IPS-18a (cell line): ENCODE measurements around the gene ACTN2.

Experiments
- H3K27ac ChIP-seq: one replicate; pipeline ENCODE4 v1.5.1; 2013; ENCODE audit warnings: low read length
- H3K27me3 ChIP-seq: one replicate; pipeline ENCODE4 v1.6.1; 2013; ENCODE audit warnings: mild to moderate bottlenecking, low read length; ENCODE audit not compliant: control insufficient read depth, insufficient read depth
- H3K36me3 ChIP-seq: one replicate; pipeline ENCODE4 v1.6.1; 2013; ENCODE audit warnings: low read depth, low read length; ENCODE audit not compliant: control insufficient read depth
- H3K4me1 ChIP-seq: one replicate; pipeline ENCODE4 v1.6.1; 2013; ENCODE audit warnings: low read depth, low read length; ENCODE audit not compliant: control insufficient read depth
- H3K4me3 ChIP-seq: one replicate; pipeline ENCODE4 v1.5.1; 2013; ENCODE audit warnings: low read length
- H3K9ac ChIP-seq: one replicate; pipeline ENCODE4 v1.6.1; 2013; ENCODE audit warnings: mild to moderate bottlenecking, low read length, moderate library complexity
- H3K9me3 ChIP-seq: one replicate; pipeline ENCODE4 v1.6.1; 2013; ENCODE audit warnings: low read depth, low read length; ENCODE audit not compliant: control insufficient read depth

Gene ACTN2

GRCh38 chr1:236670060-236670459, 16.2 kb upstream of the ACTN2 start:
- Histone ChIP-seq H3K9me3 (no peaks in the 10 kb centered on the region), H3K27ac (no peak overlapping the region), H3K4me1 (peaks cover under 1% of the 10 kb centered on the region), H3K36me3 (no peaks in the 10 kb centered on the region), H3K9ac (no peak overlapping the region), H3K4me3 (no peak overlapping the region), H3K27me3 (no peaks in the 10 kb centered on the region)

DNA sequence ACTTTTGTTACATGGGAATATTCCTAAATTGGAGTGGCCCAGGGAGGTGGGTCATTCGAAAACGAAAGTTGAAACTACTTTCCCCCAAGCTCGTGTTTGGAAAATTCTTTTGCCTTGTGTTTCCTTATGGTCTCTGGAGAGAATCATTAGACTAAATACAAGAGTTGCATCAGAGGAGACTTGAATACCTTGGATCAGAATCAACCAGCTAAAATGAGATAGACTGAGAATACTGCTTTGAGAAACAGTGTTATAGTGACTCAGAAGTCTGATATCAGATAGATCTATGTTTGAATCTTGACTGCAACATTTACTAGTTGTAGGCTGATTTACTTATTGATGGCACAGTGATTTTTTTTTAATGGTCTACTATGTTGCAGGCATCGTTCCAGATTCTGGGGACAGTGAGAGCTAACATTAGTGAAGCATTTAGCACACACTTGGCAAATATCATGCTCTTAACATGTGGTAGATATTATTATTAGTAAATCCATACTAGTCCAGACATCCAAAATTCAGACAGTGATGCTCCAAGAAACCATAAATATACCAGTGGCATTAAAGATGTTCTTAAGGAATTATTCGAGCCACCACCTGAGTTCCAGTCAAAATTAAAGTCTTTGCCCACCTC, 12.9 kb upstream of the ACTN2 start:
- Histone ChIP-seq H3K27ac (no peak overlapping the region), H3K4me1 (peaks cover 10% of the 10 kb centered on the region), H3K36me3 (no peaks in the 10 kb centered on the region), H3K27me3 (no peaks in the 10 kb centered on the region), H3K9me3 (no peaks in the 10 kb centered on the region), H3K4me3 (no peak overlapping the region), H3K9ac (no peak overlapping the region)

DNA sequence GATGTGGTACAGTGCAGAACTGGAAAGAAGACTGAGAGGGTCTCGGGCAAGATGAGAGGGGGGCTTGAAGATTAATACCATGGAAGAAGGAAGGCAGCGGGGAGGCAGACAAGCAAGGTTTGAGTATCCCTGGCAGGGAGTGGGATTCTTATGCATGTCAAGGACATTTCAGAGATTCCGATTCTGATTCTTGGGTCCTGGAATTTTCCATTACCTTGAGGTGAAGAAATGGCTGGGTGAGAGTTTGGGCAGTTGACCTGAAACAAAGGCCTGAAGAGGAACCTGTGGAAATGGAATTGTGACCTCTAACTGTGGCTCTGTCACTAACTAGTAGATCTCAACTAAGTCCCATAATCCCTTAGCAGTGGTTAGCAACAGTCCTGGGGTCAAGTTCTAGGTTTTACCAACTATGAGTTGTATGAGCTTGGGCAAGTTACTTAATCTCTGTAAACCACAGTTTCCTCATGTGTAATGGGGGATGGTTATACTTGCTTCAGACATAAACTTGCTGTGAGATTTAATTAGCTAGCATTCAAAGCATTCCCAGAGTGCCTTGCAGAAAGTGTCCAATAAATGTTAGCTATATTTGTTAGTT, 8.6 kb upstream of the ACTN2 start:
- Histone ChIP-seq H3K9ac (no peak overlapping the region), H3K4me3 (no peak overlapping the region), H3K9me3 (no peaks in the 10 kb centered on the region), H3K27me3 (no peaks in the 10 kb centered on the region), H3K36me3 (no peaks in the 10 kb centered on the region), H3K27ac (no peak overlapping the region), H3K4me1 (peaks cover 10% of the 10 kb centered on the region)

DNA sequence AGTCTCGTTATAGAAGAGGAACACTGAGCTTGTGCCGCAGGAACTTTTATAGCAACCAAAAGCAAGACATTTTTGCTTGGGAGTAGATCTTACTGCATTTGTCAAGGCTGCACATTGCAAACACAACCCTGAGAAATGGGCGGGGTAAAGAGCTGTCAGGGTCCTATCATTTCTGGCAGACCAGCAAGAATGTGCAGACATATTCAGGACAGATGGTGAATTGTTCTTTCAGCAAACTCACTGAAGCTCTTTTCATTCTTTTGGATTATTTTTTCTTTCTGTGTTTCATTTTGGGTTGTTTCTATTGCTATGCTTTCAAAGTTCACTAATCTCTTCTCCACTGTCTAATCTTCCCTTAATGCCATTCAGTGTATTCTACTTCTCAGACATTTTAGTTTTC, 5.1 kb upstream of the ACTN2 start:
- Histone ChIP-seq H3K27me3 (peaks cover 14% of the 10 kb centered on the region), H3K9ac (no peak overlapping the region), H3K9me3 (no peaks in the 10 kb centered on the region), H3K36me3 (no peaks in the 10 kb centered on the region), H3K27ac (no peak overlapping the region), H3K4me1 (peaks cover 4% of the 10 kb centered on the region), H3K4me3 (no peak overlapping the region)

DNA sequence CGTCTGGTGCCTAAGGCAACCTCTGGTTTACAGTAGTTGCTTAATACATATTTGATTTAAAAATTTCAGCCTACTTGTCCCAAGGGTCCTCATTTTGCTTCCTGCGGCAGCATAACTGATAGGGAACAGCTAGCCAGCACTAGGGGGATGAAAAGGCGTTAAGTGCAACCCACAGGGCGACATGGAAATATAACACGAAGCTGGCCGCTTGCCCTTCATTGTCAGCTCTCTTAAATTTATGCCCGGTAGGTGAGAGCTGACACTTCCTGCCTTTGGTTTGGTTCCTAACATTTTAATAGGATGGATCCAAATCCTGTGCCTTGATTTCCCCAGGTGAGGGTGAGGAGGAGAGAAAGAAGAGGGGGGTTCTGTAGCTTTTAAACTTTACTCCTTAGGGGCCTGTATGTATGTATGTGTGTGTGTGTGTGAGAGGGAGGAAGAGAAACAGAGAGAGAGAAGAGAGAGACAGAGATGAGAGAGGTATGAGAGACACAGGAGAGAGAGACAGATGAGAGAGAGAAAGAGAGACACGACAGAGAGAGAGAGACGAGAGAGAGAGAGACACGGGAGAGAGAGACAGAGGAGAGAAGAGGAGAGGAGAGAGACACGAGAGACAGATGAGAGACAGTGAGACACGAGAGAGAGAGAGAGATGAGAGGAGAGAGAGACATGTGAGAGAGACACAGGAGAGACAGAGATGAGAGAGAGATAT, 938 bp upstream of the ACTN2 start:
- Histone ChIP-seq H3K36me3 (no peaks in the 10 kb centered on the region), H3K9ac (no peak overlapping the region), H3K4me3 (no peak overlapping the region), H3K27ac (no peak overlapping the region), H3K27me3 (peaks cover 38% of the 10 kb centered on the region), H3K4me1 (no peaks in the 10 kb centered on the region), H3K9me3 (no peaks in the 10 kb centered on the region)

DNA sequence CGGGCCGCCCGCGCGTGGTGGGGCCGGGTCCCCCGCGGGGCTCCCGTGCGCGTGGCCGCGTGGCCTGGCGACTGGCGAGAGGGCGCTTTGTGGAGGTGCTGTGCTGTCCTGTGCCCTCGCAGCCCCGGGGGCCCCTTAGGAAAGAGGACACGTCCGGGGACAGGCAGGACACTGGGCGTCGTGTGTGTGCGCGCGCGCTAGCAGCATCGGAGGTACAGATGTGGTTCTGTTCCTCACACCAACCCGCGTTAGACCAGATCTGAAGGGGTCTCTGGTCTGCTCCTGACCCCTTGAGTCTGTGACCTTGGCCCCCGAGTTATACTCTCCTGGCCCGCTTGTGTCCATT, 489 bp downstream of the ACTN2 start:
- H3K9ac ChIP-seq = no peak overlapping the region
- peak overlapping the region; percentile 56 for H3K4me3 ChIP-seq
- no peak overlapping the region for H3K27ac ChIP-seq
- H3K27me3 ChIP-seq = peaks cover 38% of the 10 kb centered on the region
- no peaks in the 10 kb centered on the region for H3K4me1 ChIP-seq
- H3K9me3 ChIP-seq = no peaks in the 10 kb centered on the region
- H3K36me3 ChIP-seq = no peaks in the 10 kb centered on the region

DNA sequence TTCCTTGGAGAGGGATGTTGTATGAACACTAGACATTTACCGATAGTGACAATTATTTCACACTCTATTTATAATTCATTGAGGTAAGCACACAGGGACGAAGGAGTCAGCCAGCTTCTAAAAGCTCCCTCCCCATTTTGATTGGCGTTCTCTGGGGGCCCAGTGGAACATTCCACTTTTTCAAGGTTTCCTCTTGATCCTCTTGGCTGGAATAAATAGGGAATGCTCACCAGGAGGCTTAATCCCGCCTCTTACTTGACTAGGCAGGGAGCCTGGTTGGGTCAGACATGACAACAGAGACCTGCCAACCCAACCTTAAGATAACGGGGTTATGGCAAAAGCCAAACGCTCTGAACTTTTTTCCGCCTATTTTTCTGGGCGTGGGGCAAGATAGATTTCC, 974 bp downstream of the ACTN2 start:
- H3K36me3 ChIP-seq = no peaks in the 10 kb centered on the region
- H3K4me3 ChIP-seq = peak overlapping the region; percentile 56
- H3K27me3 ChIP-seq = peaks cover 38% of the 10 kb centered on the region
- H3K4me1 ChIP-seq = no peaks in the 10 kb centered on the region
- H3K27ac ChIP-seq = no peak overlapping the region
- H3K9ac ChIP-seq = no peak overlapping the region
- no peaks in the 10 kb centered on the region for H3K9me3 ChIP-seq

GRCh38 chr1:236688705-236689104, 2.4 kb downstream of the ACTN2 start:
- no peaks in the 10 kb centered on the region for H3K9me3 ChIP-seq
- no peak overlapping the region for H3K27ac ChIP-seq
- H3K36me3 ChIP-seq = no peaks in the 10 kb centered on the region
- no peak overlapping the region for H3K4me3 ChIP-seq
- H3K27me3 ChIP-seq = peaks cover 38% of the 10 kb centered on the region
- H3K4me1 ChIP-seq = no peaks in the 10 kb centered on the region
- no peak overlapping the region for H3K9ac ChIP-seq

DNA sequence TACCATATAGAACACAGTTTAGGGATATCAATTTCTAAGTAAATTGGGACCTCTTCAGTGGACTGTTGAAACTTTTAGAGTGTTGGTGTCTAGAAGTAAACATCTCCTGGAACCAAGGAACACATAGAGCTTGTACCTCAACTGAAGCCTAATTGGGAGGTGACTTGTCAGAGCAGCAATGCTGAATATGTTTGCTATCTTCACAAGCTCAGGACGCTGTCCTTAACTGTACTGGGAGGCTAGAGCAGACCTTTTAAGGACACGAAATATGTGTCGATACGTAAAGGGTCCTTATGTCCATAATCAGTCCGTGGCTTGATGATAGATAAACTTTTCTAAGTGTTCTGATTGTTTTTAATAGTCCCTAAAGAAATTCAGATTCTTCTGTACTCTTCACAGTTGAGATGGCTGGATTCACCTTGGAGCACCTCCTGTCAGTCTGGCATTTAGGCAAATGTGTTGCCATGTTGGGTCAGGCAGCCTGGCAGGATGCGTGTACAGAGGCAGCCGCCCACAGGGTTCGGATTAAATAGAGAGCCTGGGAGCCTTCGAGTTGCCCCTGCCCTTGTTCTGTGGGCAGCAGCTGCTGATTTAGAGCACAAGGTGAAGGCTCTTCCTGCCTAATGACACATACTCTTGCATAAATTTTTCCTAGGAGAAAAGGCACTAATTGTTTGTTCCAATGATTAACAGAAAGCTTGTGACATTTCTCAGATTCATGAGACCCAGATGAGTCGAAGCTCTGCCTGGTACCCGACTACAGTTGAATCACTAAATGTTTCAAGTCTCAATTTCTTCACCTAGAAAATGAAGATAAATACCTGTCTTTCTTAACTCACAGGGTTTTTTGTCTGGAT, 3.6 kb downstream of the ACTN2 start:
- H3K9ac ChIP-seq = no peak overlapping the region

GRCh38 chr1:236691348-236691747, 5.0 kb downstream of the ACTN2 start:
- H3K9ac ChIP-seq = no peak overlapping the region
- H3K9me3 ChIP-seq = no peaks in the 10 kb centered on the region
- H3K4me1 ChIP-seq = no peaks in the 10 kb centered on the region
- H3K4me3 ChIP-seq = no peak overlapping the region
- peaks cover 24% of the 10 kb centered on the region for H3K27me3 ChIP-seq
- H3K36me3 ChIP-seq = no peaks in the 10 kb centered on the region
- no peak overlapping the region for H3K27ac ChIP-seq

More for the DNA sequence above, 3.6 kb downstream of the ACTN2 start:
- H3K9me3 ChIP-seq = no peaks in the 10 kb centered on the region
- no peaks in the 10 kb centered on the region for H3K4me1 ChIP-seq
- no peak overlapping the region for H3K27ac ChIP-seq
- H3K27me3 ChIP-seq = peaks cover 36% of the 10 kb centered on the region
- no peaks in the 10 kb centered on the region for H3K36me3 ChIP-seq
- H3K4me3 ChIP-seq = no peak overlapping the region

- Histone ChIP-seq H3K9me3 (no peaks in the 10 kb centered on the region), H3K4me3 (no peak overlapping the region), H3K27me3 (peaks cover 17% of the 10 kb centered on the region), H3K9ac (no peak overlapping the region), H3K36me3 (no peaks in the 10 kb centered on the region), H3K4me1 (no peaks in the 10 kb centered on the region), H3K27ac (no peak overlapping the region)
These were observed 5.8 kb downstream of the ACTN2 start for GRCh38 chr1:236692128-236692527.
